GM06990 (cell line): ENCODE data around the gene CACFD1.
"Not testable (repeated sequence)": the region's sequence is repeated elsewhere in the genome, so short reads cannot be mapped to it uniquely, and the experiment has no call there.

Experiments used
- DNase-seq: peaks from one replicate; pipeline ENCODE4 v3.0.0-alpha.2; 2011; ENCODE audit not compliant: insufficient read length; ENCODE audit errors: extremely low read depth
- H3K27me3 ChIP-seq: replicated peaks from 2 replicates; pipeline ENCODE4 v1.6.0; 2011; ENCODE audit warnings: low read length; ENCODE audit not compliant: control insufficient read depth, insufficient read depth
- H3K36me3 ChIP-seq: 2 replicates; pipeline ENCODE4 v1.5.1; 2011; ENCODE audit warnings: low read length; ENCODE audit not compliant: control insufficient read depth, insufficient read depth
- H3K4me3 ChIP-seq: replicated peaks from 2 replicates; pipeline ENCODE4 v1.5.1; 2011; ENCODE audit warnings: low read depth, mild to moderate bottlenecking, control low read depth, low read length
- CTCF ChIP-seq: IDR thresholded peaks from 2 replicates; pipeline ENCODE4 v1.5.1; 2011; ENCODE audit warnings: low read length, control low read depth, mild to moderate bottlenecking, inconsistent platforms; ENCODE audit not compliant: insufficient read depth, poor library complexity, severe bottlenecking

CACFD1 gene

GRCh38 chr9:133441571-133441970, 18.2 kb upstream of the CACFD1 start:
- Histone ChIP-seq H3K27me3 (no peaks in the 10 kb centered on the region; the same call in none of the 2 replicates), H3K4me3 (no peak overlapping the region)

GRCh38 chr9:133443248-133443647, 16.5 kb upstream of the CACFD1 start:
- Histone ChIP-seq H3K36me3 (no peaks in the 10 kb centered on the region), H3K4me3 (no peak overlapping the region), H3K27me3 (no peaks in the 10 kb centered on the region; the same call in none of the 2 replicates)
- no peak for DNase-seq
- TF ChIP-seq CTCF = no peak

More at GRCh38 chr9:133441571-133441970, 18.2 kb upstream of the CACFD1 start:
- DNase-seq = no peak
- no peak for TF ChIP-seq CTCF
- no peaks in the 10 kb centered on the region for H3K36me3 ChIP-seq

GRCh38 chr9:133443982-133444381, 15.8 kb upstream of the CACFD1 start:
- no peaks in the 10 kb centered on the region for H3K36me3 ChIP-seq
- no peaks in the 10 kb centered on the region; the same call in none of the 2 replicates for H3K27me3 ChIP-seq
- no peak for DNase-seq
- TF ChIP-seq CTCF = no peak
- H3K4me3 ChIP-seq = no peak overlapping the region

GRCh38 chr9:133445293-133445969, 14.3 kb upstream of the CACFD1 start:
- DNase-seq = no peak
- H3K4me3 ChIP-seq = no peak overlapping the region
- H3K36me3 ChIP-seq = no peaks in the 10 kb centered on the region
- TF ChIP-seq CTCF = no peak
- H3K27me3 ChIP-seq = no peaks in the 10 kb centered on the region; the same call in none of the 2 replicates

GRCh38 chr9:133448487-133448972, 11.2 kb upstream of the CACFD1 start:
- Histone ChIP-seq H3K36me3 (no peaks in the 10 kb centered on the region), H3K4me3 (no peak overlapping the region), H3K27me3 (no peaks in the 10 kb centered on the region; the same call in none of the 2 replicates)
- no peak for TF ChIP-seq CTCF
- DNase-seq = no peak

- no peak for TF ChIP-seq CTCF
- Histone ChIP-seq H3K36me3 (no peaks in the 10 kb centered on the region), H3K4me3 (no peak overlapping the region), H3K27me3 (no peaks in the 10 kb centered on the region; the same call in 1 of the 2 replicates)
- no peak for DNase-seq
Measured at GRCh38 chr9:133449760-133450159, 10.0 kb upstream of the CACFD1 start.

- not testable (repeated sequence) for H3K4me3 ChIP-seq, H3K36me3 ChIP-seq, H3K27me3 ChIP-seq, DNase-seq
Measured at GRCh38 chr9:133451865-133452264, 7.9 kb upstream of the CACFD1 start.
